ENCODE results near the gene SMIM35.
A peak's percentile ranks its signal among the peaks of the same experiment; 100 is the strongest.
"Not testable (repeated sequence)": the region's sequence is repeated elsewhere in the genome, so short reads cannot be mapped to it uniquely, and the experiment has no call there.

SMIM35 gene

DNA sequence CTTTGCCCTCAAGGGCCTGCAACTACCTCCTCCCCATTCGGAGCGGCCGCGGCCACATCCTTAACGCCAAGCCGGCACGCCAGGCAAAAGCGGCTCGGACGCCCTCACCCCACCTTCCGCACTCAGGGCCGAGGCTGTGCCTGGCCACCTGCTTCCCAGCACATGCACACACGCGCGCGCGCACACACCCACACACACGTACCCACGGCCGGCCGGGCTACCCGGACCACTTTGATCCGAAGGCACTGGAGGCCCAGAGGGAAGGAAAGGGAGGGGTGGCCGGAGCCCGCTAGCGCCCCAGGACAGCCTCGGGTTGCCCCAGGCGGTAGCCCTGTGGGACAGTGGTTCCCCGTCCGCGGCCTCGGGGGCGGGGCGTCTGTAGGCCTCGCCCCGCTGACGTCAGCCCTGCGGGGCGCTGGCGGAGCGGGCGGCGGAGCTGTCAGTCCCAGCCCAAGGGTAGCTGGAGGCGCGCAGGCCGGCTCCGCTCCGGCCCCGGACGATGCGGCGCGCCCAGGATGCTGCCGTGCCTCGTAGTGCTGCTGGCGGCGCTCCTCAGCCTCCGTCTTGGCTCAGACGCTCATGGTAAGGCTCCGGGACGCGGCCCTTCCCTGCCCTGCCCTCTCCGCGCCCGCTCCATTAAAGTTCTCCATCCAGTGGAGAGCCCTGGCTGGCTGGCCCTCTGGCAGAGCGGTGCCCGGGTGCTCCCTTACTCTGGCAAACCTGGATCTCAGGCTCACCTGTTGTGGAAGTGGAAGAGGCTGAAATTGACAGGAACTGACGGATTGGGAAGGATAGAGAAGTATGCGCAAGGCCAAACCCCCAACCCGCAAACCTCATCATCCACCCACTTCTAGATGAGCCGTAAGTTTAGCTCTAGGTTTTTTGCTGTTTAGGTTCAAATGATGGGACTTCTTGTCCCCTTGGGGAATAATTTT is 100.5 kb downstream of the SMIM35 start, which contains the start of gene IL10RA:
IL10RA (plus strand) TSS at position 442 of the 935 bp plus-strand sequence; CDS start at position 516, 74 bp downstream.
- peak; percentile 72 to 73 for DNase-seq (ENCODE audit: low read depth in 2 of 2)

DNA sequence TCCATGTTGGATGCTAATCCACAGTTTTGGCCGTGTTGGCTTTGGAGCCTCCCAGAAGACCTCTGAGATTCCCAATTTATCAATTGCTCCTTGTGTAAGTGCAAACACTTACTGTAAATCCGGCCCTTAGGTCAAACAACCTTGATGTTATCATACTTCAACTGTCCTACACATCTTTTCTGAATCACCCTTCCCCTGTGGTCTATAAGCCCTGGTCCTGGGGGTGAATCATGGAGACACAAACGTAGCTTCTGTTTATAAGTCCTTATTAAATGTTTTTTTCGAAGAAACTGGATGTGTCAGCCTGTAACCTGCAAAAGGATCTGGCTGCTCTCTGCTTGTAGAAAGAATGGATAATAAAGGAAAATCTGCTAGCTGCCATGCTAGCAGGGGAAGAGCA is 102.3 kb downstream of the SMIM35 start:
- no peak for DNase-seq (ENCODE audit: low read depth in 2 of 2)

DNA sequence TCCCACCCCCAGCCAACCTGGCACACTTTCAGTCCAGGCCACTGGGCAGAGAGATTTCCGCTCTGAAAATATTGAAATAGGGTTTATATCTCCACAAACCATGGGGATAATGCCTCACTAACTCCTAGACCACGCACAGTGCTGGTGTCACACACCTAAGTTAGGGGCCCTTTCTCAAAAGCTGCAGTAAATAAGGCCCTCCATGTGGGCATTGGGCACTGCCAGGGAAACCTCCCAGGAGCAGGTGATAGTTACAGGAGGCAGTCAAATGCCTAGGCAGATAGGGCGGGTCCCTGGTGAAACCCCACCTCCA is 103.6 kb downstream of the SMIM35 start:
- no peak for DNase-seq (ENCODE audit: low read depth in 2 of 2)

- no peak for DNase-seq (ENCODE audit: low read depth in 2 of 2)
Measured at GRCh38 chr11:117980720-117981119, 106.0 kb downstream of the SMIM35 start.

DNA sequence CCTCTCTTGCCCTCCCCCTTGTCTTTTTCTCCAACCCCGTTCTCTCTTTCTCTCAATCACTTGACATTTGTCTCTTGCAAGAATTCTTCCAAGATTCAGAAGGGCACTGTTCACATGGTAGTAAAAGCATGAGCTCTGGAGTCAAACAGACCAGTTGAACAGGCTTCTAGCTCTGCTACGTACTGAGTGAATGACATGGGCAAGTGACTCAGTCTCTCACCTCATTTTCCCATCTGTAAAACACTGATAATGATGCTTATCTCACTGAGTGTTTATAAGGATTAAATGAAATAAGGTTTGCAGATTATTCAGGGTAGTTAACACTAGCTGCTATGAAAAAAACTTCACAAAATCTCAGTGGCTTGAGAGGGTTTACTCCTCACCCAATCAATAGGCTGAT is 106.5 kb downstream of the SMIM35 start:
- DNase-seq (ENCODE audit: low read depth in 2 of 2) = no peak

DNA sequence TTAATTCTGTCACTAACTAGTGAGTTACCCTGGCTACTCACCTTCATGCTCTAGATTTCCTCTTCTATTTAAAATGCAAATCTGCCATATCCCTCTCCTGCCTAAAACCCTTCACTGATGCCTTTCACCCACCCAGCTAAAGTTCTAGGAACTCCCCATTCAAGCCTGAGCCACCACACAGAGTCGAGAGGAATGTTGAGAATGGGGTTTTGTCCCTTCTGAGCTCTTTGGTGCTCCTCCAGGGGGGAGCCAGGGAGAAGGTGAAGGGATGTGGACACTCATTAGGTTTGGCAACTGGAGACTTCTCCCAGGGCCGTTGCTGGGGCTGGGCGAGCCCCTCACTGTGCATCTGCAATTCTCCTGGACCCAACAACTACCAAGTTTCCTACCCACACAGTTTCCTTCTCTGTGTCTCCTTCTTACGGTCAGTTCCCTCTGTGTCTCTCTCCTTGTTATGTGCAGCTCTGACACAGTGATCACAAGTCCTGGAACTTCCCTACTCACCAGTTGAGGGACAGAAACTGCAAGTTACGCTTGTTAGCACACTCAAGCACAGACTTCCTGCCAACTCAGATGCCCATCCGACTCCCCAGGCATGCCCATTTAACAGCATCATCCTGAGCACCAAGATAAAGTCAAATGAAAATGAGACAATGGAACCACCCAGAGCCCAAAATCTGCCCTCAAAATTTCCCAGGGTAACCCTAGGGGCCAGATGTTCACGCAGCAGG is 107.1 kb downstream of the SMIM35 start:
- no peak for DNase-seq (ENCODE audit: low read depth in 2 of 2)

DNA sequence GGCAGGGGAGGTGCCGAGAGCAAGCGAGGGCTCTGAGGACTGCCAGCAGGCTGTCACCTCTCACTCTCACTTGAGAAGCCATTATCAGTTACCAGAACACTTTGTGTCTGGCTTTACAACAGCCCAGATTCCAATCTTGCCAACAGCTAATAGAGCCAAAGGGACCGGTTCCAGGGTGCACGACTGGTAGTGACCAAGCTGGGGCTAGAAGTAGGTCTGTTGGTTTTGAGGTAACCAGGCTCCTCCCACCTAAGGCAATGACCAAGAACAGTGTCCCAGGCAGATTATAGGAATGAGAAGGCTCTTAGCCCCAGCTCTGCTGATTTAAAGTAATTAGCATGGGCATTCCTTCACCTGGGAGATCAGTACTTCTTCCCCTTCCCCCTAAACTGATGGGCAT is 107.8 kb downstream of the SMIM35 start:
- DNase-seq (ENCODE audit: low read depth in 2 of 2) = no peak

DNA sequence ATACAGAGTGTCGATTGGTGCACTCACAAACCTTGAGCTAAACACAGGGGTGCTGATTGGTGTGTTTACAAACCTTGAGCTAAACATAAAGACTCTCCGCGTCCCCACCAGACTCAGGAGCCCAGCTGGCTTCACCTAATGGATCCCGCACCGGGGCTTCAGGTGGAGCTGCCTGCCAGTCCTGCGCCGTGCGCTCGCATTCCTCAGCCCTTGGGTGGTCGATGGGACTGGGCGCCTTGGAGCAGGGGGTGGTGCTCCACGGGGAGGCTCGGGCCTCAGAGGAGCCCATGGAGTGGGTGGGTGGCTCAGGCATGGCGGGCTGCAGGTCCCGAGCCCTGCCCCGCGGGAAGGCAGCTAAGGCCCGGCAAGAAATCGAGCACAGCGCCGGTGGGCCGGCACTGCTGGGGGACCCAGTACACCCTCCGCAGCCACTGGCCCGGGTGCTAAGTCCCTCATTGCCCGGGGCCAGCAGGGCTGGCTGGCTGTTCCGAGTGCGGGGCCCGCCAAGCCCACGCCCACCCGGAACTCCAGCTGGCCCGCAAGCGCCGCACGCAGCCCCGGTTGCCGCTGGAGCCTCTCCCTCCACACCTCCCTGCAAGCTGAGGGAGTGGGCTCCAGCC is 108.4 kb downstream of the SMIM35 start:
- DNase-seq (ENCODE audit: low read depth in 2 of 2) = not testable (repeated sequence)

- DNase-seq (ENCODE audit: low read depth in 2 of 2) = not testable (repeated sequence)
Measured at GRCh38 chr11:117977612-117978264, 109.0 kb downstream of the SMIM35 start.

DNA sequence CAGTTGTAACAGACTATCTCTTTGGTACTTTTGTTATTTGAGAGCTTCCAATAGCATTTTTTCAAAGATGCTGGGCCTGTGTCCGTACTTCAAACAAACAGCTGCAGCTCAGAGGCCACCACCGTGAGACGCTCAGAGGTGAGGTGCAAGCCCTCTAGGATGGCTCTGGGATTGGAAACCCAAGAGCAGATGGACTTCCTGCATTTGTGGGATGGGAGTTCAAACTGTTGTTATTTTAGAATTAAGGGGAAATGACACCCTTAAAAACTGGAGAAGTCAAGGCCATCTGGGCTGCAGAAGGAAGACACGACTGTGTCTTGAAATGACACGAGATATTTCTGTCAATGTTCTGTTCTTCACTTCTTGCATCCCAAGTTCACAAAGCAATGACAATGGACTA is 109.7 kb downstream of the SMIM35 start:
- no peak for DNase-seq (ENCODE audit: low read depth in 2 of 2)

- DNase-seq (ENCODE audit: low read depth in 2 of 2) = no peak
Measured at GRCh38 chr11:117976445-117976844, 110.3 kb downstream of the SMIM35 start.

DNA sequence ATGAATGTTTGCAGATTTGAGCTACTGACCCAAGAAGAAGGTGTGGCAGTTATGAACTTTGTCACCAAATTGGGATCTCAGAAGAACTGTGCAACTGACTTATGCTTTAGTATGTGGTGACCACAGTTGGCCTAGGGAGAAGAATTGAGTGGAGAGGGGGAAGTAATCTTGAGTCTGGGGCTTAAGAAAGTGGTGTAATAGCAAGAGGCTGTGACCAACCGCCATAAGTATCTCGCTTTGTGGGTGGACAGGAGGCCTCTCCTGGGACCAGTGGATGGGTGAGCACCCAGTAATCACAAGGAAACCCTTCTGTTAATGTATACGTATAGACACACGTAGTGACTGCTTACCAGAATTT is 113.3 kb downstream of the SMIM35 start:
- no peak for DNase-seq (ENCODE audit: low read depth in 2 of 2)

DNA sequence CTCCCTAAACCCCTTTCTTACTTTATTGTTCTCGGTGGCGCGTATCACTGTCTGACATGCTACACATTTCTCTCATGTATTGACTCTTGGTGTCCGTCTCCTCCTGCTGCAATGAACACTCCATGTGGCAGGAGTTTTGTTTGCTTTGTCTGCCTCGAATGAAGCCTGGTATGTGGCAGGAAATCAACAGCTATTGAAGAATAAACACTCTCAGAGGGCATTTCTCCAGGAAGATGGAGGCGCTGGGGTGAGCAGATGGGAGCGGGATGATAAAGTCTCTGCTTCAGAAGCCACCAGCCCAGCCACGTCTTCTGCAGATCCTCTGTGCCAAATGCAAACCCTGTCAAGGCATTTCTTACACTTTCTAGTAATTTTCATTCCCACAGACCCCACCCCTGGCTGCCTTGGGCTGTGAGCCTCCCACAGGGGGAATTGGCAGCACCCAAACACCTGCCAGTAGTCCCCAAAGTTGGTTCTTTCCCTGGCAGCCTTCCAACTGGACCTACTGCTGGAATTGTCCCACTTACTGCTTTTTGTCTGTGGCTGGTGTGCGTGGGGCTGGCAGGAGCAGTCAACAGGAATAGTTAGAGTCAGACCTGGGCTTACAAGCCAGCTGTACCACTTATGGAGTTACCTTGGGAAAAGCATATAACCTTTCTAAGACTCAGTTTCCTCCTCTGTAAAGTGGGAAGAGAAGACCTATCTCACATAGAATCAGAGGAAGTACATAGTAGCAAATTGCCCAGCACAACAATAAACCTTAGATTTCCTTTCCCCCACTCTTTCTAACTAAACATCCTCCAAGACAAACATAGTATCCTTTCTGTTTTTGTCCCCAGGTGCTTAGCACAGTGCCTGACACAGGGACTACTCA is 113.9 kb downstream of the SMIM35 start:
- DNase-seq (ENCODE audit: low read depth in 2 of 2) = no peak

GRCh38 chr11:117972044-117972443 is 114.7 kb downstream of the SMIM35 start:
- DNase-seq (ENCODE audit: low read depth in 2 of 2) = no peak

- DNase-seq (ENCODE audit: low read depth in 2 of 2) = no peak
Measured at GRCh38 chr11:117970400-117971024, 116.3 kb downstream of the SMIM35 start.

DNA sequence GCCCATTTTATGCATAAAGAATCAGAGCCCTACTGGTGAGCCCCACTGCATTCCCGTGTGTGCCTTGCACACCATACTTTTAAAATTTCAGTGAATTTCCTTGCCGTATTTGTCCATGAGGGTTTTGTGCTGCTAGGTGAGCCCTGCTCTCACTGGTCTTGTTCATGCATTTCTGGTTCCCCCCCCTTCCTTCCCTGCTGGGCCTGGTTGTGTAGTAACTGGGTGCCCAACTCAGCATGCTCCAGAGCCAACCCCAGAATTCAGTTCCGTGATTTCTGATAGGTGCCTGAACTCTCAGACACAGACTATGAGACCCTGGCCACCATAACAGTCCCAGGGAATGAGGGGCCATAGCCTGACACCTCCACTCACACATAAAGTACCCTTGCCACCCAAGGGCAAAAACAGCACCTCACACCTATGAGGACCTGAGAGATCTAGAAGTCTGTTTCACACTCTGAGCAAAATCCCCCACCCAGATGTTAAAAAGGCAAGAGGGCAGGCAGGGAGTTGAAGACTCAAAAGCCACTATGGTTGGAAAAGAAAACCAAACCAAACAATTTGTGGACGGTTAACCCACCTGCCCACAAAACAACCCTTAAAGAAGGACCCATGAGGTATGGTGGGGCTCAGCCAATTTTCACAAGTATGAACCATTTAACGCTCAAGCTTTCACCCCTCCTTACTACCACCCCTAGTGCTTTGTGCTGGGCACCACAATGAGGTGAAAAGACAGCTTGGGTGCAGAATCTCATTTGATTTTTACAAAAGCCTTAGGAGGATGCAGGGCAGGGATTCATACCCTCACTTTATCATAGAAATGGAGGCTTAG is 117.4 kb downstream of the SMIM35 start:
- no peak for DNase-seq (ENCODE audit: low read depth in 2 of 2)

GRCh38 chr11:117966908-117967307 is 119.9 kb downstream of the SMIM35 start:
- no peak for DNase-seq (ENCODE audit: low read depth in 2 of 2)

- DNase-seq (ENCODE audit: low read depth in 2 of 2) = no peak
Measured at GRCh38 chr11:117962826-117963225, 123.9 kb downstream of the SMIM35 start.

- no peak for DNase-seq (ENCODE audit: low read depth in 2 of 2)
Measured at GRCh38 chr11:117961896-117962295, 124.9 kb downstream of the SMIM35 start.

DNA sequence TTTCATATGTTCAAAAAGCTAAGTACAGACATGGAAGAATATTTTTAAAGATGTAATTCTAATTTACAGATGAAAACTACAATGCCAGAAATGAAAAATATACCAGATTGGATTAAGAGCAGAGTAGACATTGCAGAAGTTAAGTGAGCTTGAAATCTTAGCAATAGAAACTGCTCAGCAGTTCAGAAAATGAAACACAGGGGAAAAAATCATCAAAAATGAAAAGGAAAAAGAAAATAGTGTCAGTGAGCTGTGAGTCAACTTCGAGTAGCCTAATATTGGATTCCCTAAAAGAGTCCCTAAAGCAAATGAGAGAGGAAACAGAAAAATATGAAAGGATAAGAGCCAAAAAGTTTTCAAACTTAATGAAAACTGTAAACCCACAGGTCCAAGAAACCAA is 126.4 kb downstream of the SMIM35 start:
- DNase-seq (ENCODE audit: low read depth in 2 of 2) = no peak
